Subcutaneous adipose tissue (tissue), 4 donors: Measurements from ENCODE around the gene ADGRG1. TPM values are rescaled to one million over a fixed set of nuclear protein-coding genes. Genes with fewer than 3 reads are reported as not detected.

Experiments
- total RNA-seq, 4 donors: library from RNA; depleted of rRNA; stranded (reverse); fragments of >200 nt; gene quantifications; one replicate each; pipeline ENCODE4 v1.1.0, GENCODE V29; 2016
- TF ChIP-seq, protein P1 (sequence below): fragments of 450-650 bp; IDR thresholded peaks from one replicate; pipeline ENCODE4 v1.5.1; 2016; ENCODE audit warnings: low read depth, mild to moderate bottlenecking, control low read depth, antibody characterized with exemption, moderate library complexity

ADGRG1 gene
- total RNA-seq, 4 donors from 2014 or later = 10.0 to 92.5 (median 21.2) TPM

DNA sequence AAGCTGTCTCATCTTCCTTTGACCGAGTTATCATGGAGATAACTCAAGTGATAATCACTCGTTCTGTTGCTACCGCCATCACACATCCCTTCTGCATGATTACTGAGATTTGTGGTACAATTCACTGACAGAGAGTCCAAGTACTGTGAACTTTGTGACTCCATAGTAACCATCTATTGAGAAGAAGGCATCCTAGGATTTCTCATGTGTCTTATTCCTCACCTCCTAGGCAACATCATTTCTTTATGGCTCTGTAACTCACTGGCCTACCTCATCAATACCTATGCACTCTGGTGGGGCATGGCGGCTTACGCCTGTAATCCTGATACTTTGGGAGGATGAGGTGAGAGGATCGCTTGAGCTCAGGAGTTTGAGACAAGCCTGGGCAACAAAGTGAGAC lies 85.6 kb downstream of the ADGRG1 start:
- TF ChIP-seq, protein P1, sequence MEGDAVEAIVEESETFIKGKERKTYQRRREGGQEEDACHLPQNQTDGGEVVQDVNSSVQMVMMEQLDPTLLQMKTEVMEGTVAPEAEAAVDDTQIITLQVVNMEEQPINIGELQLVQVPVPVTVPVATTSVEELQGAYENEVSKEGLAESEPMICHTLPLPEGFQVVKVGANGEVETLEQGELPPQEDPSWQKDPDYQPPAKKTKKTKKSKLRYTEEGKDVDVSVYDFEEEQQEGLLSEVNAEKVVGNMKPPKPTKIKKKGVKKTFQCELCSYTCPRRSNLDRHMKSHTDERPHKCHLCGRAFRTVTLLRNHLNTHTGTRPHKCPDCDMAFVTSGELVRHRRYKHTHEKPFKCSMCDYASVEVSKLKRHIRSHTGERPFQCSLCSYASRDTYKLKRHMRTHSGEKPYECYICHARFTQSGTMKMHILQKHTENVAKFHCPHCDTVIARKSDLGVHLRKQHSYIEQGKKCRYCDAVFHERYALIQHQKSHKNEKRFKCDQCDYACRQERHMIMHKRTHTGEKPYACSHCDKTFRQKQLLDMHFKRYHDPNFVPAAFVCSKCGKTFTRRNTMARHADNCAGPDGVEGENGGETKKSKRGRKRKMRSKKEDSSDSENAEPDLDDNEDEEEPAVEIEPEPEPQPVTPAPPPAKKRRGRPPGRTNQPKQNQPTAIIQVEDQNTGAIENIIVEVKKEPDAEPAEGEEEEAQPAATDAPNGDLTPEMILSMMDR = no peak

Other genes with a start within 250 kb of the ADGRG1 start
- gene CCL17, start 223.9 kb upstream of the ADGRG1 start, total RNA-seq = not detected
- 10 to 100 TPM; 18.5 to 36.7 (median 20.6) TPM for gene CIAPIN1, start 181.2 kb upstream of the ADGRG1 start, total RNA-seq
- 10 to 100 TPM; 23.5 to 49.5 (median 30.1) TPM for gene COQ9, start 181.2 kb upstream of the ADGRG1 start, total RNA-seq
- 10 to 100 TPM; 66.9 to 77.7 (median 67.6) TPM for gene POLR2C, start 166.0 kb upstream of the ADGRG1 start, total RNA-seq
- 10 to 100 TPM in 1 of 4 donors, 1 to 10 TPM in 3; 3.6 to 12.8 (median 7.3) TPM for gene DOK4, start 142.1 kb upstream of the ADGRG1 start, total RNA-seq
- gene CCDC102A, start 92.1 kb upstream of the ADGRG1 start, total RNA-seq = 1 to 10 TPM; 5.5 to 7.0 (median 6.2) TPM
- gene ADGRG5, start 86.0 kb upstream of the ADGRG1 start, total RNA-seq = under 1 TPM in 1 of 4 donors, not detected in 3; 0.51 TPM
- 1 to 10 TPM in 2 of 4 donors, under 1 TPM in 1, not detected in 1; 0.44 to 4.0 (median 2.1) TPM for gene ADGRG3, start 39.7 kb downstream of the ADGRG1 start, total RNA-seq
- gene DRC7, start 66.2 kb downstream of the ADGRG1 start, total RNA-seq = under 1 TPM in 1 of 4 donors, not detected in 3; 0.33 TPM
- 10 to 100 TPM in 2 of 4 donors, 1 to 10 TPM in 2; 8.6 to 14.3 (median 10.7) TPM for gene KATNB1, start 107.1 kb downstream of the ADGRG1 start, total RNA-seq
- 10 to 100 TPM; 17.9 to 58.8 (median 28.7) TPM for gene KIFC3, start 173.9 kb downstream of the ADGRG1 start, total RNA-seq